Measurements from ENCODE around the gene TM9SF1. TPM values are rescaled to one million over a fixed set of nuclear protein-coding genes. Genes with fewer than 3 reads are reported as not detected.

TM9SF1 gene, protein sequence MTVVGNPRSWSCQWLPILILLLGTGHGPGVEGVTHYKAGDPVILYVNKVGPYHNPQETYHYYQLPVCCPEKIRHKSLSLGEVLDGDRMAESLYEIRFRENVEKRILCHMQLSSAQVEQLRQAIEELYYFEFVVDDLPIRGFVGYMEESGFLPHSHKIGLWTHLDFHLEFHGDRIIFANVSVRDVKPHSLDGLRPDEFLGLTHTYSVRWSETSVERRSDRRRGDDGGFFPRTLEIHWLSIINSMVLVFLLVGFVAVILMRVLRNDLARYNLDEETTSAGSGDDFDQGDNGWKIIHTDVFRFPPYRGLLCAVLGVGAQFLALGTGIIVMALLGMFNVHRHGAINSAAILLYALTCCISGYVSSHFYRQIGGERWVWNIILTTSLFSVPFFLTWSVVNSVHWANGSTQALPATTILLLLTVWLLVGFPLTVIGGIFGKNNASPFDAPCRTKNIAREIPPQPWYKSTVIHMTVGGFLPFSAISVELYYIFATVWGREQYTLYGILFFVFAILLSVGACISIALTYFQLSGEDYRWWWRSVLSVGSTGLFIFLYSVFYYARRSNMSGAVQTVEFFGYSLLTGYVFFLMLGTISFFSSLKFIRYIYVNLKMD
- total RNA-seq: 48.9 TPM
- long read RNA-seq, transcript TM9SF1-201 (6 exons, 2,452 nt): major isoform, 111 of 181 reads
- long read RNA-seq, transcript TM9SF1-202 (5 exons, 2,055 nt): minor isoform, 6 of 181 reads
- long read RNA-seq, partial matches to known transcripts: 42 of 181 reads
- long read RNA-seq, other reads (novel, unspliced or antisense): 21 of 181 reads

DNA sequence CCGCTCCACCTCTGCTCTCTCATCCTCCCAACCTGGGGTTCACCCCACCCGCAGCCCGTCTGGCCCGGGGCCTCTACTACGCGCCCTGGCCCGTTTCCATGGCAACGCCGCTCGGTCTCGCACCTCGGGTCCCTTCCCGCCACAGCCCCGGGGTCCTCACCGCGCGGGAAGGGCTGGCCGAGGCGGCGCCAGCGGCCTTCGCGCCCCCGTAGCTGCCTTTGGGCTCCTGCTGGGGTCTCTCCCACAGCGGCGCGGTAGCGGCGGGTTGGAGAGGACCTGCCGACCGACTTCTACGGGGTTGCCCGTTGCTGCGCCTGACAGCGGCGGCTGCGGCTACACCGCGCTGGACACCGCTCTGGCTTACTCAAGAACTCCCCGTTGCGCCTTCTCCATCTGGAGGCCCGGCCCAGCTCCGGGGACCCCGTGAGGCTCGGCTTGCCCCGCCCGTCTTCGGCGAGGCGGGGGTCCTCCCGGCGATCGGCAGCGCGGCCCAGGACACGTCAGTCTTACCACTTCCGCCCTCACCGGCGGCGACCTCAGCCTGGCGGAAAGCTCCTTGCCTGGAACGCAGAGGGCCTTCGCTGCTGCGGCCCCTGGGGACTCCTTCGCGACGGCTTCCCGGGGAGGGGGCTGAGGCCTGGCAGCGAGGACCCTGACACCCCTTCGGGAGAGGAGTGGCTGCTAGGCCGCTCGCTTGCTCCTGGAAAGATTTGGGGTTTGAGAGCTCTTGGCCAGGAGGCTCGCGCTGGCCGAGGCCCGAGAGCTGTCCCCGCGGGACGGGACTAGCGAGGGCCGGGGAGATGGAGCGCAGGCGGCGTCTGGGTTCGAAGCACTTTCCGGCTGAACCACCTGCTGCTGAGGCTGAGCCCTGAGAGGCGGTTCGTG is at the start of gene TM9SF1:
TSS of gene TM9SF1 (minus strand) at position 256 of the 885 bp plus-strand sequence. CDS start 422 bp downstream, outside the sequence.
- no peak for TF ChIP-seq CTCF (IDR thresholded peaks at IDR 0.05)
- ATAC-seq (peak; percentile 96 to 98), DNase-seq (peak; percentile 94)
- Histone ChIP-seq H3K9me3 (no peaks in the 10 kb centered on the region), H3K36me3 (peaks cover 33% of the 10 kb centered on the region), H3K4me3 (peak within 1 kb of the TSS; percentile 81), H3K4me1 (peaks cover 28% of the 10 kb centered on the region), H3K27ac (peak within 1 kb of the TSS; percentile 98), H3K27me3 (ENCODE audit: low read depth) (no peaks in the 10 kb centered on the region)
- intact Hi-C loops (cut with DNase I): no loop called here

DNA sequence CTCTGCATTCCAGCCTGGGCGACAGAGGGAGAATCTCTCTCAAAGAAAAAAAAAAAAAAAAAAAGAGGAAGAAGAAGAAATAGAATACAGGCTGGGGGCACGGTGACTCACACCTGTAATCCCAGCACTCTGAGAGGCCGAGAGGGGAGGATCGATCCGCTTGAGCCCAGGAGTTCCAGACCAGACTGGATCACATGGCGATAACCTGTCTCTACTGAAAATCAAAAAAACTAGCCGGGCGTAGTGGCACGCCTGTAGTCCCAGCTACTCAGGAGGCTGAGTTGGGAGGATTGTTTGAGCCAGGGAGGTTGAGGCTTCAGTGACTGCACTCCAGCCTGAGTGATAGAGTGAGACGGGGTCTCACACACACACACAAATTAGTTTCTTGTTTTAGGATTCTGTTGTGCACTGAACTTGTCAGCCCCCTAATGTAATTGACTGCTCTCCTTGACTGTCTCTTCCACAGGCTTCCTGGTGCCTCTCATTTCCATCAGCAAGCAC is 48.1 kb upstream of the TM9SF1 start:
- Histone ChIP-seq H3K9me3 (no peaks in the 10 kb centered on the region), H3K27me3 (ENCODE audit: low read depth) (no peaks in the 10 kb centered on the region), H3K4me3 (peak overlapping the region; percentile 73), H3K36me3 (peaks cover 31% of the 10 kb centered on the region), H3K27ac (peak overlapping the region; percentile 99), H3K4me1 (peaks cover 42% of the 10 kb centered on the region)
- no peak for TF ChIP-seq CTCF (IDR thresholded peaks at IDR 0.05)
- intact Hi-C loops (cut with DNase I): loop anchor here (10.0 kb wide), 1 partner anchor 51 kb away; the partner anchor contains the start of genes DHRS1 and NOP9
- no peak for DNase-seq
- ATAC-seq: peak in 1 of 2 donors; percentile 2

DNA sequence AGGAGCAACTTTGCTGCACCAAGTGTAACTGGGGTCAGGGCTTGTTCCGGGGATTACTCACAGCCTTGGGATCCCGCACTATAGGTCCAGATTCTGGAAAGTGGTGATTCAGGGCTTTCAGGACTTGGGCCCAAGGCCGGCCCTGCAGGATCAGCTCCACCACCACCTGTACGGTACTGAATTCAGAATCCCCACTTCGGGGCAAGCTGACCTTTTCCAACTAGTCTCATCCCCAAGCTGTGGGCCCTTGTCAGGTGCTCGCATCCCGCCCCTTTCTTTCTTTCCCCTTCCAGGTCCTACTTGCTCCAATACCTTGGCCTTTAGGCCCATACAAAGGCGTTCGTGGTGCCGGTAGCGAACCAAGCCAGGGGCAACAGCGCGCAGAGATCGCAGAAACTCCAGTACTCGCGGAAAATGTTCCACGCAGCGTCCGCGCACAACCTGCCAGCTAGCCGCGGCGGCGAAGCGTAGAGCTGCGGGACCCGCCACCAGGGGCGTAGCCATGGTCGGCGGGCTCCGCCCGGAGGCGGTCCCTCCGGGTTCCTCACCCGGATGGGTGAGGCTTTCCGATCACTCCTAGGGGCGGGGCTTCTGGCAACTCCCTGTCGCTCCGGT is 46.7 kb upstream of the TM9SF1 start:
- no peaks in the 10 kb centered on the region for H3K27me3 ChIP-seq (ENCODE audit: low read depth)
- DNase-seq: peak; percentile 96
- peaks cover 46% of the 10 kb centered on the region for H3K36me3 ChIP-seq
- no peaks in the 10 kb centered on the region for H3K9me3 ChIP-seq
- peak overlapping the region; percentile 73 for H3K4me3 ChIP-seq
- peak overlapping the region; percentile 99 for H3K27ac ChIP-seq
- peak; percentile 64 for TF ChIP-seq CTCF (IDR thresholded peaks at IDR 0.05)
- intact Hi-C loops (cut with DNase I): loop anchor here (10.0 kb wide), 1 partner anchor 53 kb away; the partner anchor contains the start of genes DHRS1 and NOP9
- ATAC-seq: peak; percentile 95 to 96
- peaks cover 47% of the 10 kb centered on the region for H3K4me1 ChIP-seq

DNA sequence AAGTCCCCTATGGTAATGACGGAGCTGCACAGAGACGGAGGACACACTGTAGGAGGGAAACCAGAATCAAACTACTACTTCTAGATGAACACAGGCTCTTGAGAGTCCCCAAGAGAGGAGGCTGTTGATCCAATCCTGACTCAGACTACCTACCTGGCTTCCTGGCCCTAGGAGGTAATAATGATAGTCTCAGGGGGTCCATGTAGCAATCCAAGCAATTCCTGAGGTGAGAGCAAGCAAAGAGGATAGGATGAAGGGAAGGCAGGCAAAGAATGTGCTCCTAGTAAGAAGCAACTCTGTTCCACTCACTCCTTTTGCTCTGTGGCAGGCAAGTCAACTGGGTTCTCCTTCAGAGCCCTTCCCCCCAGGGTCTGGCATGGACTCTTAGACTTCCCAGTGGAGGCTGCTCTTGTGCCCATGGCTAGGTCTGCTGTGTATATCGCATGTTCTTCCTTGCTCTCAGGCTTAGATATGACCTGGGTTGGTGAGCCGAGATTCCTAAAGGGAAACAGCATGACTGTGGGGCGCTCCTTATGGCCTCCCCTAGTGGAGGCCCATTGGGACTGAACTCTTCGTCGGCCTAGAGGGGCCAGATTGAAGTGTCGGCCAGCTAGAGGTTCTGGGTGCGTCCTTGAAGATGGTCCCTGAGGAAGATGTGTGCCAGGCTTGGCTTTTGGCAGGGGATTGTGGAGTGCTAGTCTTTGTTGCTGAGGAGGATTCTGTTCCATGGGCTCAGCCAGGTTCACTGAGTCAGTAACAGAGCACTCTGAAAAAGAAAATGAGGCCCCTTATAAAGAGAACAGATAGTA is 45.1 kb upstream of the TM9SF1 start:
- TF ChIP-seq CTCF (IDR thresholded peaks at IDR 0.05): no peak
- Histone ChIP-seq H3K4me3 (peak overlapping the region; percentile 73), H3K9me3 (no peaks in the 10 kb centered on the region), H3K27me3 (ENCODE audit: low read depth) (no peaks in the 10 kb centered on the region), H3K4me1 (peaks cover 47% of the 10 kb centered on the region), H3K27ac (peak overlapping the region; percentile 47), H3K36me3 (peaks cover 62% of the 10 kb centered on the region)
- ATAC-seq (no peak), DNase-seq (no peak)
- intact Hi-C loops (cut with DNase I): loop anchor here (10.0 kb wide), 1 partner anchor 54 kb away; the partner anchor contains the start of genes DHRS1 and NOP9
